Measurements from ENCODE around the gene PRKAR1A. TPM values are rescaled to one million over a fixed set of nuclear protein-coding genes. Genes with fewer than 3 reads are reported as not detected.

Gene PRKAR1A
- total RNA-seq, 1 donor from 2014 or later: 186 TPM

- peak in 1 of 2 donors; percentile 6 for DNase-seq (ENCODE audit: extremely low spot score in 2 of 2)
- intact Hi-C loops (cut with DNase I): no loop called here
- TF ChIP-seq POLR2AphosphoS5 (IDR thresholded peaks at IDR 0.05; ENCODE audit: insufficient read depth in 1 of 2, low read depth in 1 of 2) (no peak), POLR2A (IDR thresholded peaks at IDR 0.05) (no peak), CTCF (IDR thresholded peaks at IDR 0.05) (no peak)
- Histone ChIP-seq H3K4me1 (peaks cover 80% of the 10 kb centered on the region), H3K9me3 (no peaks in the 10 kb centered on the region), H3K27me3 (no peaks in the 10 kb centered on the region), H3K36me3 (no peaks in the 10 kb centered on the region), H3K4me3 (no peak overlapping the region), H3K27ac (no peak overlapping the region)
Observed at GRCh38 chr17:68594552-68594951, 82.3 kb downstream of the PRKAR1A start.

GRCh38 chr17:68595496-68595895 lies 83.3 kb downstream of the PRKAR1A start:
- intact Hi-C loops (cut with DNase I): no loop called here
- peak in 1 of 2 donors; percentile 37 for DNase-seq (ENCODE audit: extremely low spot score in 2 of 2)
- TF ChIP-seq POLR2A (IDR thresholded peaks at IDR 0.05) (no peak), POLR2AphosphoS5 (IDR thresholded peaks at IDR 0.05; ENCODE audit: insufficient read depth in 1 of 2, low read depth in 1 of 2) (no peak), CTCF (IDR thresholded peaks at IDR 0.05) (no peak)
- Histone ChIP-seq H3K4me1 (peaks cover 78% of the 10 kb centered on the region), H3K4me3 (no peak overlapping the region), H3K27ac (no peak overlapping the region), H3K9me3 (no peaks in the 10 kb centered on the region), H3K36me3 (no peaks in the 10 kb centered on the region), H3K27me3 (no peaks in the 10 kb centered on the region)

GRCh38 chr17:68595986-68596385 lies 83.8 kb downstream of the PRKAR1A start:
- Histone ChIP-seq H3K36me3 (no peaks in the 10 kb centered on the region), H3K9me3 (no peaks in the 10 kb centered on the region), H3K27me3 (no peaks in the 10 kb centered on the region), H3K4me3 (no peak overlapping the region), H3K27ac (peak overlapping the region; percentile 28), H3K4me1 (peaks cover 75% of the 10 kb centered on the region)
- intact Hi-C loops (cut with DNase I): no loop called here
- no peak for TF ChIP-seq CTCF (IDR thresholded peaks at IDR 0.05)
- no peak for TF ChIP-seq POLR2A (IDR thresholded peaks at IDR 0.05)
- no peak for TF ChIP-seq POLR2AphosphoS5 (IDR thresholded peaks at IDR 0.05; ENCODE audit: insufficient read depth in 1 of 2, low read depth in 1 of 2)
- peak in 1 of 2 donors; percentile 40 for DNase-seq (ENCODE audit: extremely low spot score in 2 of 2)

GRCh38 chr17:68596411-68596945 lies 84.2 kb downstream of the PRKAR1A start:
- intact Hi-C loops (cut with DNase I): no loop called here
- peak in 1 of 2 donors; percentile 79 for DNase-seq (ENCODE audit: extremely low spot score in 2 of 2)
- Histone ChIP-seq H3K4me1 (peaks cover 75% of the 10 kb centered on the region), H3K27ac (peak overlapping the region; percentile 28), H3K36me3 (no peaks in the 10 kb centered on the region), H3K9me3 (no peaks in the 10 kb centered on the region), H3K27me3 (no peaks in the 10 kb centered on the region), H3K4me3 (no peak overlapping the region)
- TF ChIP-seq POLR2A (IDR thresholded peaks at IDR 0.05) (no peak), POLR2AphosphoS5 (IDR thresholded peaks at IDR 0.05; ENCODE audit: insufficient read depth in 1 of 2, low read depth in 1 of 2) (no peak), CTCF (IDR thresholded peaks at IDR 0.05) (no peak)

- DNase-seq (ENCODE audit: extremely low spot score in 2 of 2): no peak
- intact Hi-C loops (cut with DNase I): no loop called here
- TF ChIP-seq POLR2AphosphoS5 (IDR thresholded peaks at IDR 0.05; ENCODE audit: insufficient read depth in 1 of 2, low read depth in 1 of 2) (no peak), POLR2A (IDR thresholded peaks at IDR 0.05) (no peak), CTCF (IDR thresholded peaks at IDR 0.05) (no peak)
- peak overlapping the region; percentile 88 for H3K27ac ChIP-seq
- no peaks in the 10 kb centered on the region for H3K9me3 ChIP-seq
- H3K4me3 ChIP-seq: peak overlapping the region in 1 of 2 donors; percentile 74
- no peaks in the 10 kb centered on the region for H3K27me3 ChIP-seq
- H3K36me3 ChIP-seq: no peaks in the 10 kb centered on the region
- peaks cover 70% of the 10 kb centered on the region for H3K4me1 ChIP-seq
Observed at GRCh38 chr17:68598074-68598473, 85.8 kb downstream of the PRKAR1A start.

Measured in vagina (tissue), 2 donors.